CD4-positive, alpha-beta T cell treated with Interleukin-6 at 100 ng/mL for 8 hours (primary cell): ENCODE data around the gene NUDT22.

Experiments used
- DNase-seq: peaks from one replicate; pipeline ENCODE4 v3.0.0-alpha.2; 2020; ENCODE audit warnings: mixed read lengths, low spot score

The NUDT22 gene

GRCh38 chr11:64229090-64229743, 3.1 kb downstream of the NUDT22 start:
- no peak for DNase-seq

DNA sequence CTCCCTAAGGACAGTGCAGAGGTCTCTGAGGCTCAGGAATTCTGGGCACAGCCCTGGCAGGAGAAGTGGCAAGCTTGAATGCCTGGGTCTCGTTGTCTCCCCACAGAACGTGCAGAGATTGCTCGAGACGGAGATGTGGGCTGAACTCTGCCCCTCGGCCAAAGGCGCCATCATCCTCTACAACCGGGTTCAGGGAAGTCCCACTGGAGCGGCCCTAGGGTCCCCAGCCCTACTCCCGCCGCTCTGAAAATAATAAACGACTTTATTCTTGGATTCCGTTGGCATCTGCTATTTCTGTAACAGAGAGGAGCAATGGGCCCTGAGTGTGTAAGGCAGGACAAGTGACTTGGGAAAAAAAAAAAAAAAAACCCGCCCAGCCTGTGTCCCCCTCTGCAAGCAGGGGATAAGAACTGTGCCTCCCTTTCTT, 3.7 kb downstream of the NUDT22 start:
- no peak for DNase-seq

- peak; percentile 89 for DNase-seq
Measured at GRCh38 chr11:64230171-64230984, 4.3 kb downstream of the NUDT22 start, which contains the start of gene DNAJC4. Gene DNAJC4, plus strand, starts transcription at chr11:64230548. Its CDS starts 307 bp downstream, at chr11:64230855.

- no peak for DNase-seq
Measured at GRCh38 chr11:64230985-64231365, 4.9 kb downstream of the NUDT22 start.

- no peak for DNase-seq
Measured at GRCh38 chr11:64231546-64231945, 5.5 kb downstream of the NUDT22 start.

DNA sequence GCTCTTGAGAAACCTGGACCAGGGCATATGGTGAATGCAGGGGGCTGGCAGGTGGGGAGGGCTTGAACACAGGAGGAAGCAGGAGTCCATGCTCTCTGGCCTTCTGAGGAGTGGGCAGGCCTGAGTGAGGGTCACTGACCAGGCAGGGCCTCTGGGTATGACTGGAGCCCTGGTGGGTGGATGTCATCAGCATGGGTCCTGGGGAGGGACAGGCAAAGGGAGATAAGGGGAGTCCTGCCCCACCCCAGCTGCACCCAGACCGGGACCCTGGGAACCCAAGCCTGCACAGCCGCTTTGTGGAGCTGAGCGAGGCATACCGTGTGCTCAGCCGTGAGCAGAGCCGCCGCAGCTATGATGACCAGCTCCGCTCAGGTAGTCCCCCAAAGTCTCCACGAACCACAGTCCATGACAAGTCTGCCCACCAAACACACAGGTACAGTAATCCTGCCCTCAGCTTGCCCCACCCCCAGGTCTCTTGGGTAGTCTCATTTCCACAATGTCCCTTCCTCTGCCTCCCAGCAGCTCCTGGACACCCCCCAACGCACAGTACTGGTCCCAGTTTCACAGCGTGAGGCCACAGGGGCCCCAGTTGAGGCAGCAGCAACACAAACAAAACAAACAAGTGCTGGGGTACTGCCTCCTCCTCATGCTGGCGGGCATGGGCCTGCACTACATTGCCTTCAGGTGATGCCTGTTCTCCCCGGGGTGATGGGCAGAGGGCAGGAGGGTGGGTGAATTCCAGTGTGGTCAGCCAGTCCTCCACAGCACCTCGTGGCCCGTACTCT, 6.3 kb downstream of the NUDT22 start:
- DNase-seq: no peak

- no peak for DNase-seq
Measured at GRCh38 chr11:64232967-64233315, 6.9 kb downstream of the NUDT22 start.

- peak; percentile 72 for DNase-seq
Measured at GRCh38 chr11:64233913-64234586, 8.0 kb downstream of the NUDT22 start, which contains the start of gene VEGFB. Gene VEGFB, plus strand, starts transcription at chr11:64234584. Its CDS starts 250 bp downstream, at chr11:64234834.

DNA sequence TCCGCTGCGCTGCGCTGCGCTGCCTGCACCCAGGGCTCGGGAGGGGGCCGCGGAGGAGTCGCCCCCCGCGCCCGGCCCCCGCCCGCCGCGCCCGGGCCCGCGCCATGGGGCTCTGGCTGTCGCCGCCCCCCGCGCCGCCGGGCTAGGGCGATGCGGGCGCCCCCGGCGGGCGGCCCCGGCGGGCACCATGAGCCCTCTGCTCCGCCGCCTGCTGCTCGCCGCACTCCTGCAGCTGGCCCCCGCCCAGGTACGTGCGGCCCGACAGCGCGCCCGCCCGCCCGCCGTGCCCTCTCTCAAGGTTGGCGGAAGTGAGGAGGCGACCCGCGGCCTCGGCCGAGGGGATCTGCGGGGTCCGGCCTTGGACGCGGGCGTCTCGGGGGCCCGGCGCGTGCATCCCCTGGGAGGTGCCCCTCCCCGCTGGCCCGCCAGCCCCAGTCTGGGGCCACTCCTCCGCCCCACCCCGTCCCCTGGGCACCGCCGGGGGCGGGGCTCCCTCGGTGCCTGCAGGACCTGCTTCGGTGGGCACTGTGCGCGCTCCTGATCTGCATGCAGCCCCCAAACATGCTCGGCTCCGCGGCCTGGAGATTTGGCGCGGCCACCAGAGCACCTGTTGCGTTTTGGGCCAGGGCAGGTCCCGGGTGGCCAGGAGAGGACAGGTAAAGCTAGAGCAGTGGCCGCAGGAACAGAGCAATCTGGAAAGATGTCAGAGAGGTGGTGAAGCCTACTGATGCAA, 8.7 kb downstream of the NUDT22 start:
- peak; percentile 39 for DNase-seq

- no peak for DNase-seq
Measured at GRCh38 chr11:64235437-64236161, 9.5 kb downstream of the NUDT22 start.

DNA sequence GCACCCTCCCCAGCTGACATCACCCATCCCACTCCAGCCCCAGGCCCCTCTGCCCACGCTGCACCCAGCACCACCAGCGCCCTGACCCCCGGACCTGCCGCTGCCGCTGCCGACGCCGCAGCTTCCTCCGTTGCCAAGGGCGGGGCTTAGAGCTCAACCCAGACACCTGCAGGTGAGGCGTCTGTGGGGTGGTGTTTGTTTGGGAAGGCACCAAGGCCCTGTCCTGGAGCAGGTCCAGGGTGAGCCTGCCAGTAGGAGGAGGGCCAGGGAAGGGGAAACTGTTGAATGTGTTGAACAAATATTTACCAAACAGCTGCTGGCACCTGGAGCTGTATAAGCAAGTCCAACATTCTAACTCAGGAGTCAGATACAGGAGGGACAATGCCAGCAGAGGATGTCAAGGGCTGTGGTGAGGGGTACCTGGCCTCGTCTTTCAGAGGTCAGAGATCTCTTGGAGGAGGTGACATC, 11.4 kb downstream of the NUDT22 start:
- no peak for DNase-seq

GRCh38 chr11:64238076-64238475, 12.0 kb downstream of the NUDT22 start:
- DNase-seq: no peak

GRCh38 chr11:64238999-64239398, 12.9 kb downstream of the NUDT22 start:
- DNase-seq: no peak

- DNase-seq: no peak
Measured at GRCh38 chr11:64239662-64240434, 13.8 kb downstream of the NUDT22 start.

- DNase-seq: peak; percentile 98
Measured at GRCh38 chr11:64240435-64241240, 14.6 kb downstream of the NUDT22 start, which contains the start of gene FKBP2. Gene FKBP2, plus strand, starts transcription at chr11:64241095. Its CDS starts 1,293 bp downstream, at chr11:64242388.

- peak; percentile 100 for DNase-seq
Measured at GRCh38 chr11:64241241-64241490, 15.1 kb downstream of the NUDT22 start.

GRCh38 chr11:64241491-64242374, 15.7 kb downstream of the NUDT22 start:
- no peak for DNase-seq
